T-cell (primary cell): ENCODE measurements around the gene SPTBN1. TPM values are rescaled to one million over a fixed set of nuclear protein-coding genes. Genes with fewer than 3 reads are reported as not detected.
"Not testable (repeated sequence)": the region's sequence is repeated elsewhere in the genome, so short reads cannot be mapped to it uniquely, and the experiment has no call there.

Experiments
- ATAC-seq, 4 experiments: fragments of 200-7000 bp in 3 of 4; fragments of 150-1000 bp in 1 of 4; cut with Tn5 transposase; replicated peaks in 1 of 4; 1 replicate in 3 of 4; 2 replicates in 1 of 4; pipeline ENCODE4 v1.10.0; 2021; ENCODE audit warnings: moderate library complexity in 3 of 4, mild to moderate bottlenecking in 2 of 4, moderate number of reproducible peaks in 1 of 4
- CTCF ChIA-PET, 2 donors: fragments of 300-600 bp; sonication (Branson Sonifier 250); formaldehyde crosslinking; loops; one replicate each; lab custom pipeline; 2022; ENCODE audit warnings: antibody characterized with exemption in 2 of 2; lab: Charles Lee
- POLR2A ChIA-PET, 2 donors: fragments of 300-600 bp; sonication (Branson Sonifier 250); formaldehyde crosslinking; loops; one replicate each; lab custom pipeline; 2022; ENCODE audit warnings: antibody characterized with exemption in 2 of 2; lab: Charles Lee
- DNase-seq, 35 experiments: peaks; one replicate each; pipeline versions ENCODE4 v3.0.0 to v3.0.0-alpha.2; 2013 to 2023
- H3K27ac ChIP-seq: one replicate; pipeline ENCODE4 v1.5.1; 2013; ENCODE audit warnings: low read length
- H3K27me3 ChIP-seq, 2 experiments: replicated peaks in 1 of 2; 1 replicate in 1 of 2; 2 replicates in 1 of 2; pipeline versions ENCODE4 v1.6.1 to v1.7.0; 2013; ENCODE audit warnings: low read length in 1 of 2, mixed read lengths in 1 of 2; ENCODE audit not compliant: control insufficient read depth in 2 of 2, insufficient read depth in 2 of 2; ENCODE audit errors: extremely low read depth in 1 of 2
- H3K36me3 ChIP-seq, 2 donors: 1 replicate in 1 of 2; 2 replicates in 1 of 2; pipeline versions ENCODE4 v1.6.1 to v1.7.0; 2013; ENCODE audit warnings: low read length in 1 of 2; ENCODE audit not compliant: control insufficient read depth in 2 of 2, insufficient read depth in 1 of 2; ENCODE audit errors: extremely low read depth in 1 of 2
- H3K4me1 ChIP-seq, 2 experiments: 1 replicate in 1 of 2; 2 replicates in 1 of 2; pipeline versions ENCODE4 v1.6.1 to v1.7.0; 2013; ENCODE audit warnings: low read length in 2 of 2, mixed read lengths in 1 of 2; ENCODE audit not compliant: insufficient read depth in 2 of 2, control insufficient read depth in 1 of 2; ENCODE audit errors: extremely low read depth in 1 of 2
- H3K4me3 ChIP-seq, 2 donors: 1 replicate in 1 of 2; 2 replicates in 1 of 2; pipeline versions ENCODE4 v1.5.1 to v1.7.0; 2013; ENCODE audit warnings: mild to moderate bottlenecking in 2 of 2, low read length in 1 of 2, moderate library complexity in 1 of 2; ENCODE audit not compliant: control insufficient read depth in 1 of 2; ENCODE audit errors: extremely low read depth in 1 of 2
- H3K9me3 ChIP-seq: 2 replicates; pipeline ENCODE4 v1.7.0; 2013
- H3K27ac Mint-ChIP-seq, 2 donors: one replicate each; pipeline ENCODE4 v1.8.0; 2020 to 2021; ENCODE audit warnings: mild to moderate bottlenecking in 2 of 2, mixed read lengths in 2 of 2
- H3K27me3 Mint-ChIP-seq, 2 donors: one replicate each; pipeline ENCODE4 v1.8.0; 2021 to 2022; ENCODE audit warnings: mixed read lengths in 2 of 2
- H3K36me3 Mint-ChIP-seq: one replicate; pipeline ENCODE4 v1.8.0; 2021; ENCODE audit warnings: mixed read lengths
- H3K4me1 Mint-ChIP-seq, 3 donors: one replicate each; pipeline ENCODE4 v1.8.0; 2020 to 2022; ENCODE audit warnings: mixed read lengths in 3 of 3, mild to moderate bottlenecking in 1 of 3
- H3K4me3 Mint-ChIP-seq, 3 donors: one replicate each; pipeline ENCODE4 v1.8.0; 2020 to 2022; ENCODE audit warnings: mild to moderate bottlenecking in 3 of 3, mixed read lengths in 3 of 3, moderate library complexity in 3 of 3
- H3K9me3 Mint-ChIP-seq, 3 donors: one replicate each; pipeline ENCODE4 v1.8.0; 2020 to 2022; ENCODE audit warnings: mixed read lengths in 3 of 3
- WGBS: methylation state at CpG from one replicate; pipeline ENCODE4 v1.1.5; 2013; ENCODE audit warnings: missing lambda C conversion rate; ENCODE audit not compliant: insufficient coverage; 5-methylcytosine and 5-hydroxymethylcytosine counted together
- total RNA-seq, 35 experiments: library from RNA in 6 of 35; stranded (reverse) in 6 of 35; fragments of 120-200 nt in 1 of 35; gene quantifications; one replicate each; pipeline versions ENCODE4 v1.2.1 to v1.2.4 and lab custom pipeline; 2013 to 2026

The SPTBN1 gene
- total RNA-seq, 5 donors from 2014 or later (not counting 1 experiment from before 2014, with no cell fraction given), result 129 to 222 (median 139) TPM

DNA sequence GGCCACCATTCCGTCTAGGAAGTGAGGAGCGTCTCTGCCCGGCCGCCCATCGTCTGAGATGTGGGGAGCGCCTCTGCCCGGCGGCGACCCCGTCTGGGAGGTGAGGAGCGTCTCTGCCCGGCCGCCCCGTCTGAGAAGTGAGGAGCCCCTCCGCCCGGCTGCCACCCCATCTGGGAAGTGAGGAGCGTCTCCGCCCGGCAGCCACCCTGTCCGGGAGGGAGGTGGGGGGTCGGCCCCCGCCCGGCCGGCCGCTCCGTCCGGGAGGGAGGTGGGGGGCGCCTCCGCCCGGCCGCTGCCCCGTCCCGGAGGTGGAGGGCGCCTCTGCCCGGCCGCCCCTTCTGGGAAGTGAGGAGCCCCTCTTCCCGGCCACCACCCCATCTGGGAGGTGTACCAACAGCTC is 242.8 kb downstream of the SPTBN1 start:
- H3K27me3 ChIP-seq, H3K4me1 ChIP-seq, H3K9me3 ChIP-seq, DNase-seq, H3K27ac ChIP-seq, H3K36me3 Mint-ChIP-seq, H3K4me3 Mint-ChIP-seq, H3K4me1 Mint-ChIP-seq, CTCF ChIA-PET, H3K4me3 ChIP-seq, H3K36me3 ChIP-seq, H3K9me3 Mint-ChIP-seq, ATAC-seq, H3K27ac Mint-ChIP-seq, H3K27me3 Mint-ChIP-seq, POLR2A ChIA-PET: not testable (repeated sequence)
- 97% methylated on average over 32 of the region's 37 CpGs for WGBS

DNA sequence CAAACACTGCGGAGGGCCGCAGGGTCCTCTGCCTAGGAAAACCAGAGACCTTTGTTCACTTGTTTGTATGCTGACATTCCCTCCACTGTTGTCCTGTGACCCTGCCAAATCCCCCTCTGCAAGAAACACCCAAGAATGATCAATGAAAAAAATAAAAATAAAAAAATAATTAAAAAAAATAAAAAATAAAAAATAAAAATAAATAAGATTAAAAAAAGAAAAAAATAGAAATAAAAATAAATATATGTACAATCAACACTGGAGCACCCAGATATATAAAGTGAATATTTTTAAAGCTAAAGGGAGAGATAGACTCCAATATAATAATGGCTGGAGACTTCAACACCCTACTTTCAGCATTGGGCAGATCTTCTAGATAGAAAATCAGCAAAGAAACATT is 243.5 kb downstream of the SPTBN1 start:
- Mint-ChIP-seq H3K27ac (no peak overlapping the region), H3K27me3 (peaks cover 0 to 2% of the 10 kb centered on the region in 2 donors), H3K4me3 (no peak overlapping the region), H3K36me3 (no peaks in the 10 kb centered on the region), H3K9me3 (no peaks in the 10 kb centered on the region), H3K4me1 (no peaks in the 10 kb centered on the region)
- Histone ChIP-seq H3K27ac (no peak overlapping the region), H3K36me3 (no peaks in the 10 kb centered on the region), H3K9me3 (no peaks in the 10 kb centered on the region), H3K27me3 (peaks cover 0 to 3% of the 10 kb centered on the region in 2 experiments), H3K4me3 (no peak overlapping the region), H3K4me1 (no peaks in the 10 kb centered on the region)
- POLR2A ChIA-PET, result no interaction called here
- no CpG with 5 or more reads among the region's 2 CpGs for WGBS
- no peak for DNase-seq
- ATAC-seq, result no peak
- CTCF ChIA-PET, result no interaction called here

DNA sequence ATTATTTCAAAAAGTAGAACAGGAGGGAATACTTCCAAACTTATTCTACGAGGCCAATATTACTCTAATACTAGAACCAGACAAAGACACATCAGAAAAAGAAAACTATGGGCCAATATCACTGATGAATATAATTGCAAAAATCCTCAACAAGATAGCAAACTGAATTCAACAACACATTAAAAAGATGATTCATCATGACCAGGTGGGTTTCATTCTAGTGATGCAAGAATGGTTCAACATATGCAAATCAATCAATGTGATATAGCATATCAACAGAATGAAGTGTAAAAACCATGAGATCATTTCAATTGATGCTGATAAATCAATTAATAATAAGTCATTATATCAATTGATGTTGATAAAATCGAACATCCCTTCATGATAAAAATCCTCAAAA is 244.9 kb downstream of the SPTBN1 start:
- no peak overlapping the region for H3K4me3 Mint-ChIP-seq

GRCh38 chr2:54704238-54704637 is 248.1 kb downstream of the SPTBN1 start:
- peaks cover 0 to 10% of the 10 kb centered on the region in 2 experiments for H3K4me1 ChIP-seq
- H3K27ac ChIP-seq, result no peak overlapping the region
- Mint-ChIP-seq H3K4me1 (peaks cover 0 to 5% (median under 1%) of the 10 kb centered on the region in 3 donors), H3K27me3 (peaks cover 10 to 11% of the 10 kb centered on the region in 2 donors), H3K4me3 (no peak overlapping the region), H3K9me3 (no peaks in the 10 kb centered on the region), H3K36me3 (no peaks in the 10 kb centered on the region), H3K27ac (no peak overlapping the region)
- H3K4me3 ChIP-seq, result no peak overlapping the region
- no peak for ATAC-seq
- WGBS, result no CpG with 5 or more reads among the region's 1 CpG
- POLR2A ChIA-PET, result interaction anchor here (0.5 to 0.6 kb wide), 3 partner anchors 182 to 934 kb away, joined by 3 read pairs; no protein-coding TSS in a partner anchor
- no peaks in the 10 kb centered on the region for H3K9me3 ChIP-seq
- no peaks in the 10 kb centered on the region for H3K36me3 ChIP-seq
- CTCF ChIA-PET, result interaction anchor here (0.5 to 5.0 kb wide), 39 partner anchors 10 to 955 kb away, joined by 3 to 83 read pairs (median 4); partner anchors contain the start of genes ACYP2 (in 1 of the 2) and EML6 (in 1 of the 2)
- no peak for DNase-seq
- H3K27me3 ChIP-seq, result peaks cover 0 to 10% of the 10 kb centered on the region in 2 experiments

More for the DNA sequence above, 244.9 kb downstream of the SPTBN1 start:
- no peak for DNase-seq
- WGBS, result 100% methylated on average over 1 of the region's 2 CpGs
- POLR2A ChIA-PET, result no interaction called here
- Mint-ChIP-seq H3K4me1 (no peaks in the 10 kb centered on the region), H3K27me3 (no peaks in the 10 kb centered on the region), H3K27ac (no peak overlapping the region), H3K9me3 (no peaks in the 10 kb centered on the region), H3K36me3 (no peaks in the 10 kb centered on the region)
- Histone ChIP-seq H3K36me3 (no peaks in the 10 kb centered on the region), H3K9me3 (no peaks in the 10 kb centered on the region), H3K4me3 (no peak overlapping the region), H3K27me3 (peaks cover 0 to 3% of the 10 kb centered on the region in 2 experiments), H3K27ac (no peak overlapping the region), H3K4me1 (no peaks in the 10 kb centered on the region)
- no peak for ATAC-seq
- CTCF ChIA-PET, result no interaction called here

GRCh38 chr2:54704688-54705605 is 248.8 kb downstream of the SPTBN1 start:
- no peak overlapping the region for H3K27ac Mint-ChIP-seq
- Histone ChIP-seq H3K36me3 (no peaks in the 10 kb centered on the region), H3K27ac (no peak overlapping the region), H3K9me3 (no peaks in the 10 kb centered on the region), H3K4me1 (peaks cover 0 to 15% of the 10 kb centered on the region in 2 experiments), H3K27me3 (peaks cover 0 to 17% of the 10 kb centered on the region in 2 experiments), H3K4me3 (no peak overlapping the region)
- peaks cover 0 to 8% (median 2%) of the 10 kb centered on the region in 3 donors for H3K4me1 Mint-ChIP-seq
- CTCF ChIA-PET, result interaction anchor here (0.5 to 5.0 kb wide), 49 partner anchors 9 to 1279 kb away, joined by 3 to 83 read pairs (median 4); partner anchors contain the start of genes ACYP2 (in 1 of the 2) and EML6 (in 1 of the 2)
- H3K36me3 Mint-ChIP-seq, result no peaks in the 10 kb centered on the region
- WGBS, result no CpG with 5 or more reads among the region's 3 CpGs
- H3K4me3 Mint-ChIP-seq, result no peak overlapping the region
- DNase-seq, result peak in 1 of 35 experiments; percentile 77
- ATAC-seq, result peak; percentile 35 to 61 (median 59)
- peaks cover 13 to 15% of the 10 kb centered on the region in 2 donors for H3K27me3 Mint-ChIP-seq
- H3K9me3 Mint-ChIP-seq, result no peaks in the 10 kb centered on the region
- POLR2A ChIA-PET, result interaction anchor here (0.5 to 0.8 kb wide), 5 partner anchors 181 to 934 kb away, joined by 3 to 8 read pairs (median 3); no protein-coding TSS in a partner anchor

- Mint-ChIP-seq H3K27ac (no peak overlapping the region), H3K4me1 (peaks cover 0 to 8% (median 2%) of the 10 kb centered on the region in 3 donors), H3K36me3 (no peaks in the 10 kb centered on the region), H3K27me3 (peaks cover 20% of the 10 kb centered on the region in 2 donors), H3K9me3 (no peaks in the 10 kb centered on the region), H3K4me3 (no peak overlapping the region)
- H3K4me1 ChIP-seq, result peaks cover 0 to 15% of the 10 kb centered on the region in 2 experiments
- ATAC-seq (no peak), DNase-seq (no peak)
- POLR2A ChIA-PET, result no interaction called here
- H3K27me3 ChIP-seq, result peaks cover 0 to 22% of the 10 kb centered on the region in 2 experiments
- WGBS, result no CpG with 5 or more reads among the region's 1 CpG
- no peaks in the 10 kb centered on the region for H3K36me3 ChIP-seq
- H3K27ac ChIP-seq, result no peak overlapping the region
- CTCF ChIA-PET, result interaction anchor here (0.5 to 5.0 kb wide), 6 partner anchors 9 to 600 kb away, joined by 3 to 83 read pairs (median 7); no protein-coding TSS in a partner anchor
- H3K4me3 ChIP-seq, result no peak overlapping the region
- no peaks in the 10 kb centered on the region for H3K9me3 ChIP-seq
These were observed 250.5 kb downstream of the SPTBN1 start for GRCh38 chr2:54706622-54707021.
